Medulla oblongata (tissue), 1 donor: ENCODE results near the gene BLTP3B.
A peak's percentile ranks its signal among the peaks of the same experiment; 100 is the strongest.
"Not testable (repeated sequence)": the region's sequence is repeated elsewhere in the genome, so short reads cannot be mapped to it uniquely, and the experiment has no call there.

Experiments
- DNase-seq: peaks from one replicate; pipeline ENCODE4 v3.0.0-alpha.2; 2015; ENCODE audit errors: extremely low spot score

The BLTP3B gene

GRCh38 chr12:100142851-100143559, at the start of gene BLTP3B:
BLTP3B (minus strand) TSS chr12:100142874; CDS start chr12:100142635, 239 bp downstream.
- peak; percentile 91 for DNase-seq

DNA sequence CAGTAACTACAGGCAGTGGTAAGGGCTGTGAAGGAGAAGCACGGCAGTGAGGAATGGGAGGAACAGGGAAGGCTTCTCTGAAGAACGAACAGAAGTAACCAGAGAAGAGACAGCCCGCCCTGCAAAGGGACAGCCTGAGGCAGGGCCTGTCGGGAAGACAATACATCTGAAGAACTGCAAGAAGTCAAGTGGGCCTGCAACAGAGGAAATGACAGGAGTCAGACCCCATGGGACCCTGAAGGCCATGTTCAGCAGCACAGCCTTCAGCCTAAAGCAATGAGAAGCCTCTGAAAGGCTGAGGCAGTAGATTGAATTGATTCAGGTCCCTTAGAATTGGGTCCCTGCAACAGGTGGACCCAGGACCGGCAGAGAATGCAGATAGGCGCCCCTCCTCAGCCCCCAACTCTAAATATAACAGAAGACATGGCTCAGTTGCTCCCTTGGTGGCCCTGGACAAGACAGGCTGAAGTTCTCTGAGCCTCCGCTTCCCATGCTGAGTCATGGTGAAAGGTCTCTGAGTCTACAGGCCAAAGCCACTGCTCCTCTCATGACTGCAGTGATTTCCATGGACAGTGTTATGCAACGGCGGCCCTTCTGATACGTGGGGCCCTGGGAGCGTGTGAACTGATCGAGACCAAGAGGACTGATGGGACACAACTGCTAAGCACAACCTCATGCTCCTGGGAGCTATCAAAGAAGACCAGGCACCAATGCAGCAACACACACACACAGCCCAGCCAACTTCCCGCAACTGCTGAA, 47.1 kb upstream of the BLTP3B start:
- DNase-seq: no peak

- DNase-seq: not testable (repeated sequence)
These were observed 46.4 kb upstream of the BLTP3B start for GRCh38 chr12:100188888-100189635.

GRCh38 chr12:100187857-100188519, 45.3 kb upstream of the BLTP3B start:
- no peak for DNase-seq

GRCh38 chr12:100187068-100187467, 44.4 kb upstream of the BLTP3B start:
- no peak for DNase-seq

GRCh38 chr12:100186071-100186470, 43.4 kb upstream of the BLTP3B start:
- no peak for DNase-seq

GRCh38 chr12:100185361-100185894, 42.8 kb upstream of the BLTP3B start:
- peak; percentile 73 for DNase-seq

DNA sequence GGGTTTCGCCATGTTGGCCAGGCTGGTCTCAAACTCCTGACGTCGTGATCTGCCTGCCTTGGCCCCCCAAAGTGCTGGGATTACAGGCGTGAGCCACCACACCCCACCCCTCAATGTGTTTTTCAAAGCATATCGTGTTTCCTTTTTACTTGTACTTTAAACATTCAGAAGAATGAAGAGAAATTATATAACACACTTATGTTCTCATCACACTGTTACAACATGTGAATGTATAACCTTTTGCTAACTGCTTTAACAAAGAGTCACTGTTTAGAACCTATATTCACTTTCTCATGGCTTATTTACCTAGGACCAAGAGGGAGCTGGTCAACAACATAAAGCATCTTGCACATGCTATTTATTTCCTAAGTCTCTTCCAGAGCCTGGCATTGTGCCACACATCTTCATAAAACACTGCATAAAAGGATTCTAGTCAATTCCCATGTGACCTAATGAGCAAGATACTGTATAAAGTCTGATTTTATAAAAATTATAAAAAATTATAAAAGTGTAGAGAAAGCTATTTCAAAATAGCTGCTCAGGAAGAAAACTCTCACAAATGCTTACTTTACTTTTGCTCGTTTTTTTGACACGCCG, 42.0 kb upstream of the BLTP3B start:
- no peak for DNase-seq

GRCh38 chr12:100179252-100179651, 36.6 kb upstream of the BLTP3B start:
- DNase-seq: no peak

DNA sequence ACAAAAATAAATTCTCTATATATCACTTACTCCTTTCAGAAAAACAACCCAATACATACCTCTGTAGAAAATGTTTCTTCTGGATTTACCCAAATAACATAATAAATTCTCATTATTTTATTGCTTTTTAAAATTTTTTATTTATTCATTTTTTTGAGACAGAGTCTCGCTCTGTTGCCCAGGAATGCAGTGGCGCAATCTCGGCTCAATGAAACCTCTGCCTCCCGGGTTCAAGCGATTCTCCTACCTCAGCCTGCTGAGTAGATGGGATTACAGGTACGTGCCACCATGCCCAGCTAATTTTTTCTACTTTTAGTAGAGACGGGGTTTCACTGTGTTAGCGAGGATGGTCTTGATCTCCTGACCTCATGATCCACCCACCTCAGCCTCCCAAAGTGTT, 33.8 kb upstream of the BLTP3B start:
- not testable (repeated sequence) for DNase-seq

DNA sequence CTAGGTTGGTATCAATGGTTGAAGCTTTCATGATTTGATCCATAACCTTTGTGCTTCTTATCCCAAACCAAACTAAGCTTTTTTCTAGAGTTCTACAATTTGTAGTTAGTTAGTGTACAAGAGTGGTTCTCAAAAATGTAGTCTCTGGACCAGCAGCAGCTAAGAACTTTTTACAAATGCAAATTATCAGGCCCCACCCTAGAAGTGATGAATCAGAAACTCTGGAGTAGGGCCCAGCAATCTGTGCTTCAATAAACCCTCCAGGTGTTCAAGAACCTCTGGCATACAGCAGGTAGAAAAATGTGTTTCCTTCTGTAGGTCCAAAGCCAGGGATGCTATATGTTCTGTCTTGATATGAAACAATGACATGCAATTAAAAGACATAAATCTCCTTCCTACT, 31.8 kb upstream of the BLTP3B start:
- no peak for DNase-seq

- DNase-seq: no peak
These were observed 30.4 kb upstream of the BLTP3B start for GRCh38 chr12:100173111-100173510.

DNA sequence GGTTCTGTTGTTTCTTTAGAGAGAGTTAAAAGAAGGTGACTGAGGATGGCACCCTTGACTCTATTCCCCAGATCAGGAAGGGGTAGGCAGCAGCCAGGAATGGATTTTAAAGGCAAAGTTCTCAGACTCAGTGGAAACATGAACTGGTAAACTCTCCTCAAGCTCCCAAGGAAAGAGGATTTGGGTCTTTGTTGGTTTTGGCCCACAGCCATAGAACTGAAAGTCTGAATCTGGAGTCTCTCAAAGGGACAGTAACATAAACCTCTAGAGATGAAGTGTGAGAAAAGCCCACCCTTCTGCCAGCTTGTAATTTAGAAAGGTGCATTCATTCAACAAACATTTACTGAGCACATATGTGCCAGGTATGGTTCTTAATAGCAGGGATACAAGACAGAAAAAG, 28.6 kb upstream of the BLTP3B start:
- DNase-seq: no peak

GRCh38 chr12:100170313-100170858, 27.7 kb upstream of the BLTP3B start:
- peak; percentile 40 for DNase-seq

GRCh38 chr12:100169345-100169744, 26.7 kb upstream of the BLTP3B start:
- DNase-seq: no peak

DNA sequence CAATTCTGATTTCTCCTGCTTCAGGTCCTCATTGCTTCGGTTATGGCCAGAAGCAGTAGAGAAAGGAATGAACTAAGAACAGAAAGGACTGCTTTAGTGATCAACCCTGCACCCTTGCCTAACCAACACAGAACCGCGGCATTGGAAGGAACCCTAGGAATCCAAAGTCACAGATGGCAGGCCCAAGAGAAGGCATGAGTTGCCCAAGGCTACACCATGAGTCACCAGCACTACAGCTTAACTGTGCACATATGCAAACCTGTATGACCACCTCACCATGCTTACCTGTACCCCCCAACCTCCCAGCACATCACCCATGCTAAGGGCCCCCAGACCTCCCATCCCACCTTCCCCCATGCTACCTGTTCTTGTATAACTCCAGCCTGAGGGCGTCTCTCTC, 25.9 kb upstream of the BLTP3B start:
- no peak for DNase-seq

DNA sequence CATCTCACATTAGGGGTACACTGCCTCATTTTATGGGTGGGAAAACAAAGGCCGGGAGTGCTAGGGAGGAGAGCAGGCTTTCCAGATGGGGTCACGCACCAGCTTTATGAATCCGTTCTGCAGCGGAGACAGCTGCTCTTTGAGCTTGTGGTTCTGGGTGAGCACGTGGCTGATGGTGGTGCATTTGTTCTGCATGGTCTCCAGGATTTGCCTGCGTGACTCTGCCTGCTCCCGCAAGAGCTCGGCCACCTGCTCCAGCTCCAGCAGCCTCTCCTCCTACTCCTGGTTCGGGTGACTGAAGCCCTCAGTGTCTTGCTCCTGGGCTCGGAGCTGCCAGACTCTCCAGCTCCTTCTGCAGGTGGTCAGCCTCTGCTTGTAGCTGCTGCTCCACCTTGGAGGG, 23.6 kb upstream of the BLTP3B start:
- DNase-seq: no peak

DNA sequence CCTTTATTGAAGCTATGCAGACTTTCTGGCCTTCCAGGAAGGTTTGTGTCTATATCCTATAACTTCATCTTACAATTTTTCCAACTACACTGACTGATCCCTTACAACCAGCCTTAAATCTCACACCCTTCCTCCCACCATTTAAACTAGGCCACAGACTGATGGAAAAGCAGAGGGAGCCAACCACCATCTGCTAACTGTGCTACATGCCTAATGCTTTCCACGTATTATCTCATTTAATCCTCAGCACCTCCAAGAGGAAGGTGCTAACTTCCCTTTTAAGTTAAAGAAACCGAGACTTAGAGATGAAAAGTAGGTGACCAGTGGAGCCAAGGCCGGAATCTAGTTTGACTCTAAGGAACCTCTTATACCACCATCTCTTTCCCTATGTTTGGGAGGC, 22.7 kb upstream of the BLTP3B start:
- no peak for DNase-seq

GRCh38 chr12:100164153-100164704, 21.6 kb upstream of the BLTP3B start:
- no peak for DNase-seq

DNA sequence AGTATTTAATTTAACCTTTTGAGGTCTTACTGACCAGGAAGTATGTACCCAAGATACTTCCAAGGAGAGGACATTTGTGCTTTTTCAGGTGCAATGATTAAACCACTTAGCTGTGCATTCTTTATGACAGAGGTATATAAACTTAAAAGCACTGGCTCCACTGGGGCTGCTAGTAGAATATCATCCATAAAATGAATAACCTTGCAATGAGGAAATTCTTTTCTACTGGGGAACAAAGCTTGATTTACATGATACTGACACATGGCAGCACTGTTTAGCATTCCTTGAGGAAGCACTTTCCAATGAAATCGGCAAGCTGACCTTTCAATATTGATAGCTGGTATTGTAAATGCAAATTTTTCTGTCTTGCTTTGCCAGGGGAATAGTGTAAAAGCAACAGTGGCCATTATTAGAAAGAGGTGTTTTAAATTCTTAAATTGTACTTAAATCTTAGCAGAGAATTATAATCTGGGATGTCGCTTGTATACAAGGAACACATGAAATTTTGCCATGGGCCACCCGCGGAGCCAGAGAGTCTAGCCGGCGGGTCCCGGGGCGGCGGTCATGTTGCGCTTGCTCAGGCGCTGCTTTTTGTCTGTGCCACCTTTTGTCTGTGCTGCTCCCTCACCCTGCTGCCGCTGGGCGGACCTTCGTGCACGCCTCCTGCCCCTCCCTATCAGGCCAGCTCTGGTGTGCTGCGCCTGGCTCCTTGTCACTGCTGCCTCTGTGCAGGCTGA, 20.9 kb upstream of the BLTP3B start:
- peak; percentile 73 for DNase-seq
